Posterior cingulate gyrus (tissue), 11 donors: Measurements from ENCODE around the gene WDR86.
A peak's percentile ranks its signal among the peaks of the same experiment; 100 is the strongest.

ENCODE experiments used
- DNase-seq, 10 donors: peaks; one replicate each; pipeline versions ENCODE4 v3.0.0 to v3.0.0-alpha.2; 2020 to 2021; ENCODE audit warnings: mixed read lengths in 3 of 10
- intact Hi-C: fragments of 100-400 bp; cut with DNase I; formaldehyde crosslinking; loops from one replicate; pipeline ENCODE4 v1.15.1; 2023

Gene WDR86

GRCh38 chr7:151395036-151395367 is 14.8 kb downstream of the WDR86 start:
- intact Hi-C loops = no loop called here
- DNase-seq = peak in 4 of 10 donors; percentile 17 to 72 (median 53)

DNA sequence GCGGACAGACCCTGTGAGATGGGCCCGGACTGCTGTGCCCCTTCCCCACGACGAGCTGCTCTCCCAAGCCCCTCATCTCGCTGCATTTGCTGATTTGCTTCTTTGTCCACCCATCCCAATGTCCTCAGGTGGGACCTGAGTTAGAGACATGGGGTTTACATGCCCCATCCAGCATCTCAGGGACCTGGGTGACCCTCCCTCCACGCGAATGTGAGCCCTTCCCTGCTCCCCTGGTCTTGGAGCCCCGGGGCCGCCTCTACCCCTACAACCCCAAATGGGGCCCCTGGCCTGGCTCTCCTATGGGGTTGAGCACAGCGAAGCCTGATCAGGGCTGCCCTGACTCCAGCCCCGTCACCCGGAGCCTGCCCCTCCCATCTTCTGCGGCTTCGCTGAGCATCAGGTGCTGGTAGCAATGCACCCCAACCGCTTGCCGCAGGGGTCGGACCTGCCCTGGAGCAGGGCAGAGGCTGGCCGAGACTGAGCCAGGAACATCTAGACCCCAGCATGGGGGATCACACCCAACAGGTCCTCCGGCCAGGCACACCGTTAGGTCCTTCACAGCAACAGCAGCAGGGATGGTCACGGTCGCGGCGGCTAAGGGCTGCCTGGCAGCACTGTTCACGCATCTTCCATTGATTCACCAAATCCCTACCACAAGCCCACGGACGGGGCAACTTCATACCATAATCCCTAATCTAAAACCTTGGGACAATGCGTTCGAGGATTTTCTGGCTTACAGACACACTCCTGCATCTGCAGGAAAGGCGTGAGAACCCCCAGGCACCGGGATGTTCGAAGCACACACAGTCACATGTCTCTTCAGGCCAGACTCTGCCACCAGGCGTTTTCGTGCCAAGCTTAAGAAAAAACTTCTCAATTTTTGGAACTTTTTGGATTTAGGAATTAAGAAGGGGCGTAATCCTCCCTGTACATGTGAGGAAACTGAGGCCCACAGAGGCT is 15.5 kb downstream of the WDR86 start:
- intact Hi-C loops = no loop called here
- DNase-seq = peak in 4 of 10 donors; percentile 4 to 69 (median 65)

DNA sequence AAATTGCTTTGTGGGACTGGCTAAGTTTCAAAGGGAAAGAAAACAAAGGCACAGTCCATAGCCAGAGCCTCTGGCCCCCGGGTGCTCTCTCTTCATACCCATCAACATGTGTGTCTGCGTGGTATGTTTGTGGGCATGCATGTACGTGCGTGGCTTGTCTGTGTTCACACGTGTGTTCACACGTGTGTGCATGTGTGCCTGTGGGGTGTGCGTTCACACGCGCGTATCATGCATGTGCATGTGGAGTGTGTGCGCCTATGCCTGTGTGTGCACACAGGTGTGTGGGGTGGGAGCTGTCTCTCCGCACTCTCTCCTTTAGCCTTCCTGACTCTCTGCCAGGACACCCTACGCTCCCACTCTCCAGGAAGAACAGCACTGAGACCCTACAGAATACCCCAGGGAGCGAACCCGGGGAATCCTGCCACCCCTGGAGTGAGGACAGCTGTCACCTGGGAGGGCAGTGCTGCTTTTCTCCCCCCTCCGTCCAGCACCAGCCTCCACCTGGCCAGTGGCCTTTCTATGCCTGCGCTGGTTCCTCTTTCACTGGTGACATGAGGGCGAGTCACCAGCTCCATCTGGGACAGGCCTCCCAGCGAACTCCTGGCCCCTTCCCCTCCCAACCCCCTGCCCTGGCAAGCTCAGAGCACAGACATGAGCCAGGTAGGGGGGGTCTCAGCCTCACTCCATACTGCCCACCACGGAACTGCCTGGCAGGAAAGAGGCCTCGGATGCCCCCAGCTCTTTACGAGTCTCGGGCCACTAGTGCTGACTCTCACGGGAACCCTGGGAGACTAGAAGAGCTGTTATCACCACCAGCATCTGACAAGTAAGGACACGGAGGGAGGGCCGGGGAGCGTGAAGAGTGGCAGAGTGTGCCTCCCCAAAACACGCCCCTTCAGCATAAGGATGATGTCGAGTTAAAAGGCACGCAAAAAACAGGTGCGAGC is 16.5 kb downstream of the WDR86 start:
- intact Hi-C loops = no loop called here
- peak in 3 of 10 donors; percentile 15 to 54 (median 48) for DNase-seq

- intact Hi-C loops = no loop called here
- DNase-seq = peak in 3 of 10 donors; percentile 37 to 79 (median 51)
Observed at GRCh38 chr7:151392426-151392825, 17.4 kb downstream of the WDR86 start.

GRCh38 chr7:151392002-151392401 is 17.8 kb downstream of the WDR86 start:
- DNase-seq = peak in 2 of 10 donors; percentile 46 to 52
- intact Hi-C loops = no loop called here

- intact Hi-C loops = no loop called here
- DNase-seq = peak in 2 of 10 donors; percentile 22 to 52
Observed at GRCh38 chr7:151391358-151391730, 18.5 kb downstream of the WDR86 start.

GRCh38 chr7:151390598-151391357 is 19.1 kb downstream of the WDR86 start:
- DNase-seq = peak in 3 of 10 donors; percentile 52 to 67 (median 59)
- intact Hi-C loops = no loop called here

GRCh38 chr7:151389768-151390597 is 19.9 kb downstream of the WDR86 start:
- intact Hi-C loops = no loop called here
- peak in 3 of 10 donors; percentile 20 to 59 (median 36) for DNase-seq

- intact Hi-C loops = no loop called here
- peak in 3 of 10 donors; percentile 30 to 66 (median 66) for DNase-seq
Observed at GRCh38 chr7:151389096-151389767, 20.6 kb downstream of the WDR86 start.

DNA sequence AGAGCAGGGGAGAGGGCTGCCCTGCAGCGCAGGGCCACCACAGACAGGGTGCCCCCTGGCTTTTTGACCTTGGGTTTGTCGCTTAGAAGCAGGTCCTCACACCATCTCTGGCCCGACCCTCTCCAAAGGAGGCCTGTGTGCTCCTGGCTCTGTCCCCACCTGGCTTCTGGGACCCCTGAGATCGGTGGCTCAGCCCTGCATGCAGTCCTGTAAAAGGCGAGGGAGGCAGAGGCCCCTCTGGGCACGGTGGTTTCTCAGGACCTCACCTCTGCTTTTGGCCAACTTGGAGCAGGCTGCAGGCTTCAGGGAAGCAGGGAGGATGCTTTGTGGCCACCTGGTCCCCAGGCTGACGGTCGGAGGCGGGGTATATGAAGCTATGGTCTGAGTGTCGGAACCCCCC is 21.4 kb downstream of the WDR86 start:
- DNase-seq = peak in 2 of 10 donors; percentile 47 to 57
- intact Hi-C loops = no loop called here

DNA sequence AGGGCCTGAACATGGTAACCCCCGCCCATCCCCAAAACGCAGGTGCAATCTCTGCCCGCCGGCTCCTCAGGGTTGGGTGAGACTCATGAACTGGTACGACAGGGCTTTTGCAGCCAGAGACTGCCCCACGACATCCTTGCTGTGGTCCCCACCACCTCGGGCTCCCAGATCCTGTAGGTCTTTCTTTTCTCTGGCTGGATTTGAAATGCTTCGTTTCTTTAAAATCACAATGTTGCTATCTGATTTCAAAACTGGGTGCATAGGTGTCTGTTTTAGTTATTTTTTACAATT is 21.9 kb downstream of the WDR86 start:
- DNase-seq = peak in 2 of 10 donors; percentile 54 to 63
- intact Hi-C loops = no loop called here

DNA sequence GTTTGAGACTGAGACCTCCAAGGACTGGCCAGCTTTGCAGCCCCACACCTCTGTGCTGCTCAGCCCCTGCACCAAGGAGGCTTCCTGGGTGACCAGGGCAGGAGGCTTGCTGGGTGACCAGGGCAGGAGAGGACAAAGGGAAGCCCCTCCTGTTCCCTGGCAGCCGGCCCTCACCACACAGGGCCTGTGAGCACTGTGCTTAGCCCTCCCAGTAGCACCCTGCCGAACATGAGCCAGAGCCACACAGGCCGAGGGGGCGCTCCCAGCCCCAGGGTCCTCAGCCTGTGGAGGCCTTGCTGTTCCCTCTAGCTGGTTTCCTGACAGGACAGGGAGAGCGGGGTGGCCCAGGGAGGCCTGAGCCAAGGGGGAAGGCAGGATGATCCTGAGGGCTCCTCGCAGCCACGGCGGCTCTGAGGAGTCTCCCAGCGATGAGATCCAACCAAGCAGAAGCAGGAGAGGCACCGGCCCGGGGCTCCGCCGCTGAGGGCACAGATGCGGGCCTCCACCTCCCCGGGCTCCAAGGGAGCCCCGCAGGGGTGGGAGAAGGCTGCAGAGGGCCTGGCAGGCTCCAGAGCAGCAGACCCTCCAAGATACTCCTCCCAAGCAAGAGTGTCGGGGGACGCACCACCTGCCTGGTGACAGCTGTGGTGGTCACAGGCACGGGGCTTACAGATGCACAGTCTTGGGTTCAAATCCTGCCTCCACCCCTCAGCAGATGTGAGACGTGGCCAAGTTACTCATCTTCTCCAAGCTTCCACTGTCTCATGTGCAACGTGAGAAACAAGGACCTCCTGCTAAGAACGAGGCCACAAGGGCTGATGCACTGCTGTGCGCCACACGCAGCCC is 22.5 kb downstream of the WDR86 start:
- intact Hi-C loops = no loop called here
- DNase-seq = peak in 2 of 10 donors; percentile 49 to 78

DNA sequence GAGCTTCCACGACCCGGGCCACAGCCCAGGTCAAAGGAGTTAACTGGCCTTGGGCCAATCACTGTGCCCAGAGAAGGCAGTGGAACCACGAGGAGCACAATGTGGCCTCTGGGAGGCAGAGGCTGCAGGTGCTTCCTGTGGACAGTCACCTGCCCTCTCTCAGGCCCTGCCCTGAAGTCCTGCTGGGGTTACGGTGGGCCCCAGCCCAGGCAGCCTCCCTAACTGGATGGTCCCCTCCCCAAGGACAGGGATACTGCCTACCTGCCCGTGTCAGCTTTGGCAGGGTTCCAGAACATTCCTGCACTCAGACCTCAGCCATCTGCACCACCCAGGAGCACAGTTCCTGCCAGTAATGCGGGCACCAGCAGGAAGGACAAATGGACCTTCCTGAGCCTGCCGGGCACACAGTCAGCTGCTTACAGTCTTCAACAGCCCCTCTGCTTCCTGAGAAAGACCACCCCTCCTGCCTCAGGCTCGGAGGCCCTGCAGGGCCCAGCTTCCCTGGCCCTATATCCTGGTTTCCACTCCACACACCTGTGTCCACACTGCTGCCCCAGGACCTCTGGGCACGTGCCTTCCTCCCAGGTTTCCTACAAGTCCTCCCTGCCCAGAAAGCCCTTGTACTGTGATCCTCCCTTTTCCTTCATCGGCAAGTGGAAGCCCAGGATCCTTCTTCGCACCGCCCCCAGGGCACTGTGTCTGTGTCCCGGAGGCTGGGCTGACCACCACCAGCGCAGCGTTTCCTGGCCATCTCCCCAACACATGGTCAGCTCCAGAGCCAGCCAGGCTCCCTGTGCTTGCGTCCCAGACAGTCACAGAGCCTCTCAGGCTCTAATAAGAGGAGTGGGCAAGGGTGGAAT is 23.3 kb downstream of the WDR86 start:
- peak in 3 of 10 donors; percentile 55 to 74 (median 61) for DNase-seq
- intact Hi-C loops = no loop called here

DNA sequence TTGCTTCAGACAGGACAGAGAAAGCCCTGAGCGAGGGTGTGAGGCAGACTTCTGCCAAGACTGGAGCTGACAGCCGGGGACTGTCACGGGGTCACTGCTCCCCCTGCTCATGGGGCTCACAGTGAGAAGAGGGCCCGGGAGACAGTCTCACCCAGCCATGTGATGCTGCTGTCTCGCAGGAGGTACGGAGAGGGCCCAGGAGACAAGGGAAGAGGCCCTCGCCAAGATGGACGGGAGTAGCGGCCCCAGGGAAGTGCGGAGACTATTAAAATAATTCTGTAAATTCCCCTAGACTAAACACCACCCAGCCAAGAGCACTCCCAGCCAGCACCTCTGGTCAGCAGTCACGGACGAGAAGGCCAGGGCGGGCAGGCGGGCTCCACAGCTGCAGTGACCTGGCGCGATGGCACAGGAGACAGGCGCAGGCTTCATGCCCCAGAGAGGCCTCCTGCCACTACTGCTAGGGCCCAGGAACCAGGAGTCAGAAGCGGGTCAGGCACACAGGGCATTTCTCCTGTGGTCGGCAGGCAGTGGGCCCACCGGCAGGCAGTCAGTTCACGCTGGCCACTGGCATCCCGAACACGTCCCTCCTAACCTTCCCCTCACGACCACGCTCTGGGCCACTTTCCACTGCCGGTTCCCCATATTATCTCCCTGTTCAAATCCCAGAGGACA is 24.1 kb downstream of the WDR86 start:
- DNase-seq = peak in 3 of 10 donors; percentile 65 to 75 (median 75)
- intact Hi-C loops = no loop called here

- peak in 3 of 10 donors; percentile 50 to 71 (median 61) for DNase-seq
- intact Hi-C loops = no loop called here
Observed at GRCh38 chr7:151384776-151385625, 24.8 kb downstream of the WDR86 start.

- no peak for DNase-seq
- intact Hi-C loops = no loop called here
Observed at GRCh38 chr7:151384352-151384697, 25.5 kb downstream of the WDR86 start.
